GM21528 (cell line): ENCODE results near the gene SFMBT2.
"Not testable (repeated sequence)": the region's sequence is repeated elsewhere in the genome, so short reads cannot be mapped to it uniquely, and the experiment has no call there.

ENCODE experiments used
- ATAC-seq: cut with Tn5 transposase; IDR thresholded peaks from one replicate; pipeline ENCODE4 v1.9.1; 2021; ENCODE audit warnings: mild to moderate bottlenecking, moderate library complexity; ENCODE audit not compliant: unreplicated experiment, low FRiP score

SFMBT2 gene

DNA sequence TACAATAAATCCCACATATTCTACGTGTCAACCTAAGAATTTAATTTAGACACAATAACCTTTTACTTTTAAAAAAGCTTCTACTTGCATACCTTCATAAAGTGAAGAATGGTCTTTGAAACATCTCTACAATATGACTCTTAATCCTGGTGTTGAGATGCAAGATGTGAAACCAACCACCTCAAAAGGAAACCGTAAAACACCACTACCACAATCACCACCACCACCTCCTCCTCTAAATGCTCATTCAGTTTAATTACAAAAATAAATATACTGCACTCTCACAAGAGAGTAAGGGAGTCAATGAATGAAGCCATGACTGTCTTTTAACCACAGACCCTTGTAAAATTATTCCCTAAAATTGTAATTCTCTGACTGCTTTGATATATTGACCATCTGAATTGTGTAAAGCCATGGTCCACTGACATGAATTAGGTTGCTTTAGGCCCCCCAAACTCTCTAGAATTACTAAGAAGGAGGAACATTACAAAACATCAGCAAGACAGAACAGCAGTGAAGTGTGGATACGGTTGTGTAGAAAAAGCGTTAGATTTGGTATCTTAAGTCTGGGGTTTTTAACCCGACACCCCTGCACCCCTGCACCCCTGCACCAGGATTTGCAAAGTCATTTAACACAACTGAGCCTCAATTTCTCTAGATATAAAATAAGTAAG lies 171.4 kb downstream of the SFMBT2 start:
- ATAC-seq, result peak; percentile 70

DNA sequence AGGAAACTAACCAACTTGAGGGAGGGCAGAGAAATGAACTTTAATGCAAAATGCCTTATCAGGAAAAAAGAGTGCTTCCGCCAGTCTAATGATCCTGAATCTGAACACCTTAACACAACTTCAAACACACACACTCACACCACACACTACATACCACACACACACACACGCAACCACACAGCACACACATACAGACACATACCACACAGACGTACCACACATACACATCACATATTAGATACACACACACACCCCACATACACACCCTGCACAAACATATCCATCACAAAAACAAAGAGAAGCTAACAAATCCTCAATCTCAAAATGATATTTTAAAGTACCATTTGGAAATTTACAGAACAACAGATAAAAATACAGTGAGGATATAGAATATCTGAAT lies 175.5 kb downstream of the SFMBT2 start:
- no peak for ATAC-seq

DNA sequence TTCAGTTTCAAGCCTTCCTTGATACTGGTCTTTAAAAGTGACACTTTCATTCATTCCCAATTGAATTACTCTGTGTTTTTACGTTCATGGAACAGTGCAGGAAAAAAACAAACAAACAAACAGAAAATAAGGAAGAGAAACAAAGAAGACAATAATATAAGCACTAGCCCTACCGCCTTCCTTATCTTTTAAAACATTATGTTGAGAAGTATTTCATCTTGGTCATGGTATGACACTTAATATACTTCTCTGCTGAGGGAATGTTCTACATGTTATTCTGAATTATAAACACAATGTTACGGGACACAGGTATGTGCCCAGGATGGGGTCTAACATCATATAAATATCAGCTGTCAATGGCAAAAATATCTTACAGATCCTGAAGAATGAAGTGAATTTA lies 176.7 kb downstream of the SFMBT2 start:
- ATAC-seq, result no peak

DNA sequence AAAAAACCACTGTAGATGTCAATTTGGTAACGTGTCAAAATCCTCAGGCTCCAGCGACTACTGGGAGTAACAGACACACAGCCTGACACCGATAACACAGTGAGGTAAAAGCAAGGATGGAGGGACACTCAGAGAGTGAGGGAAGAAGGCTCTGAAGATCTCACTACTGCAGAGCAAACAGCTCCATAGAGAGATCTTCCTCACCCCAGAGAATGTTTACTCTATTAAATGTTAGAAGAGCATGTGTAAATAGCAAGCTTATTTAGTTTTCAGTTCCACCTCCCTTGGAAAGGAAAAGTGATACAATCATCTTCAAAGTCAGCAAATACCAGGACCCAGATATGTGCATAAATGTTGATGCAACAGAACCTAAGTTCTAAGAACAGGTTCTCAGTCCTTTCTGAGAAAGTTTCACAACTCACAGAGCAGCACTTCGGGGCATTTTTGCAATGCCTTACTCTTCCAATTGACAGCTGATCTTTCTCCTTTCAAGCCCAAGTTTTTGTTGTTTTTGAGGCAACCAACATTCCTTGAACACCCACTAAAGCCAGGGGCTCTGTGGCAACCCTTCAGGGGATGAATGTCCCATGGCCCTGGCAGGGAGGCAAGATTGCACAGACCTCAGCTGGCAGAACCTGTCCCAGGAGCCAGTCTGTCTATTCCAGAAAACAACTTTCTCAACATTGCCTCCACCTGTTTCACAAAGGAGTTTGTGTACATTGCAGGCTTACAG lies 177.4 kb downstream of the SFMBT2 start:
- ATAC-seq, result no peak

DNA sequence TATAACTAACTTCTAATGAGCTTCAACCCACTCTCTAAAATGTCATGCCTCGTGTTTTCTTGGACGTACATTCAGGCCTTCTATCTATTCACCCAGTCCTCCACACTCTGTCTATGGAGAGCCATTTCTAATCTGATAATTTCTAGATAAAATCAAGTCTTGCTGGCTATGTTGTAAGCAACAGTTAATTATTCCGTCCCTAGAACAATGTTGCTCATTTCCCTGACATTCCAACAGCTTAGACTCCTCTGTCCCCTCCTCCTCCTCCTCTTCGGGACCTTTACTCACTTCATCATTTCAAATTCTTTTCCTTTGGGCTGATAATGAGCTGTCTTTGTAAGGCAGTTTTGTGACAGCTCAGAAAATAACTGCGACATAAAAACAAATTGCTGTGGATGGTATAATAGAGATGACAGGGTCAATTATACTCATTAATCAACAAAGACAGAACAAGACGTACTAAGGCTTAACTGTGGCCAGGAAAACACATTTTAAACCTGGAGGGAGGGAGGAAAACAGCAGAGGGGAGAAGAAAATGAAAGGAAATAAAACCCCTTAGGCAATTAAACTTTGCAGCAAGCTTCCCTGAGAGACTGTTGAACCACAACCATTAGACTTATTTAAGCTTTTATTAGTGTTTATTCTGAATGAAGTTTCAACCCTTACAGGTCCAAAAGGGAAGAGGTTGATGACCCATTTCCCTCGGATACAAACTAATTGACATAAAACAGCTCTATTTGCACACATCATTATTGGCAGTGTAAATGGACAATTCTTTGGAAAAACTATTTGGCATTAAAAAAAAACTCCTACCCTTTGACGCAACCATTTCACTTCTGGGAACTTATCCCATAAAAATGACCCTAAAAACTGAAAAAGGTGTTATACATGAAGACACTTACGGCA lies 179.1 kb downstream of the SFMBT2 start:
- no peak for ATAC-seq

DNA sequence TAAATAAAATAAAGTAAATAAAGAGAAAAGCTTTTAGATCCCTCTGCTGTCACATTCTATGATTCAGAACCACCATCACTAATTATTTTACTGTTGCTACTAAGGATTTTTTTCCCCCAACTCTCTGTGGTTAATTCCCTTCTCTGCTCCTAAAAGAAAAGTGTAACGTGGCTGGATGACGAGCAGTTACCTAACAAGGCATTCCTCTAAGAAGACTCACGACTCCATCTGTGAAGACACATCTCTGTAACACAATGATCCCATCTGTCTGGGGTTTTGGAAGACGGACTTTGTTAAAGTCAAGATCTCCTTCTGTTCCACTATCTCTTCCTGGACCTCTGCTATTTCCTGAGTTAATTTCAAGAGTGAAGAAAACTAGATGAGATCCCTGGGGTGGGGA lies 179.9 kb downstream of the SFMBT2 start:
- ATAC-seq, result no peak

DNA sequence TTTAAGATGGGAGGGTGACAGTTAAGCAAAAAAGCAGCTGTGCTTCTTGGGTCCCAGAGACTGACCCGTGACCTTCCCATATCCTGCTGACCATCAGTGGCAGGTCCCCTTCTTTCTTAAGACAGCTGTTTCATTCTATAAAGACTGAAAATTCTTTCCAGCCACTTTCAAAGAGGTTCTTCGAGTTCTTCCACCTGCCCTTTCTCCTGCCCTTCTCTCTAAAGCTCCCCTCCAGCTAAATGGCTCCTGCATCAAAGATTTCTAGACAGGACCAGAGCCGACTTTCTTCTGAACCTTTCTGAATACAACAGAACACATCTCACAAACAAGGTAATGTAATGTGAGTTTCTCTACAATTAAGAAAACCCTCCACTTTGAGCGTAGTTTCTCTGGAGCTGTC lies 180.8 kb downstream of the SFMBT2 start:
- no peak for ATAC-seq

DNA sequence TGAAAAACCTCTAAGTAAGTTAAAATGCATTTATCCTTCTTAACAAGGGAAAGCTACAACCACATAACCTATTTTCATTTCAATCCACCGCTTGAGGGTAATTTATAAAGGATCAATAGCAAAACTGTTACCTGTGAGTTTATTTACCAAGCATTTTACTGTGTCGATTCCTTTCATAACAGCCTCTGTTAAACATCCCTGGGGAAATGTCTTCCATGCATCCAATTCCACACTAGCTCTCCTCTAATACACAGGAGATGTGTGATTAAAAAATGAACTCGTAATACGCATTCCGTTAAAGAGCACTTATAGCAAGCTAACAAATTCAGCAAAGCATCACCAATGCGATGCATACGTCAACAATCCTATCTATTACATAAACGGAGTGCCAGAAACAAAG lies 185.7 kb downstream of the SFMBT2 start:
- ATAC-seq, result no peak

DNA sequence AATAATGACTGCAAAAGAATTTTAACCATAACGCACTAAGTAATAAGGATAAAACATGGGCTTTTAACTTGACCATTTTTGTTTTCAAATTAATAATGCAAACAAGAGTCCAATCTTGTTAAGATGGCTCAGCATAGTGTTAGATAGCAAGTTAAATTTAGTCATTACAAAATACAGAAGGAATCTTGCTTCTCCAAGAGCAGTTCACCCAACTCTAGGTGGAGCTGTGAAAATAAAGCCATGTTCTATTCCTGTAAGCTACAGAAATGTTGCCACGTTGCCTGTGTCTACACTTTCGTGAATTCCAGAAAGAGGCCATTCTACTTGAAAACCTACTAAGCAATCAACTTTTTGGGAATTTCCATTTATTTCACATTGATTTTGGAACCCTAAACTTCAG lies 191.9 kb downstream of the SFMBT2 start:
- no peak for ATAC-seq

DNA sequence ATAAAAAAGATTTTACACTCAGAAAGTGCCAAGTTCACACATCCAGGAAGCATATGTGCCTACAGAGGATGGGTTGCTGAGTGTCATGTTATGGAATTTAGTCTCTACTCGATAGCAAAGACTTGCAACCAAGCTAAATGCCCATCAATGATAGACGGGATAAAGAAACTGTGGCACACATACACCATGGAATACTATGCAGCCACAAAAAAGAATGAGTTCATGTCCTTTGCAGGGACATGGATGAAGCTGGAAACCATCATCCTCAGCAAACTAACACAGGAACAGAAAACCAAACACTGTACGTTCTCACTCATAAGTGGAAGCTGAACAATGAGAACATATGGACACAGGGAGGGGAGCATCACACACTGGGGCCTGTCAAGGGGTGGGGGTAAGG lies 198.1 kb downstream of the SFMBT2 start:
- ATAC-seq, result not testable (repeated sequence)

DNA sequence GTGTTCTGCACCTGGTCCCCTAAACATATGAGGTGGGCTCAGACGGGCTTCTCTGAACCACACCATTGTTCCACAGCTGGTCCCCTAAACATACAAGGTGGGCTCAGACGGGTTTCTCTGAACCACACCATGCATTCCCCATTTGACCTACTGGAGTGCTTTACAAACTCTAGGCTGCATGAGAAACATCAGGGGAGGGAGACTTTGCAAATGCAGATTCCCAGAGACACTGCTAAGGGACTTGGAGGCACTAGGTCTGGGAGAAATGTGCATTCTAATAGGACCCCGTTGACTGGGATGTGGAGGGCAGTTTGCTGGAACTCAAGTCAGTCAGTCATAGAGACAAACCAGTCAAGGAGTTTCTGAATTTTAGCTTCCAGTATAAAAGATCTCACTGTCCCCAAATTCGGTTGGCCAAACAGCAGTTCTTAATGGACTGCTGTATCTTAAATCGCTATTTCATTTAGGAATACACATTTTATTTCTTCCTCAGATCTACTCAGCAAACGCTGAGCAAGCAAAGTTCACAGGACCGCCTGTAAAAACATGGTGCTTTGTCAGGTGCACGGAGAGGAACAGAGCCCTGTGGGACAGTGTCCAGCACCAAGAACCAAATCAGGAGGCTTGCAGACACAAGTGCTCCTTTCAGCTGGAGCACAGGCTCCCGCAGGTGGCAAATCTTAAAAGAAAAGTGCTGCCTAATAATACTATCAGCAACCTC lies 198.8 kb downstream of the SFMBT2 start:
- no peak for ATAC-seq

DNA sequence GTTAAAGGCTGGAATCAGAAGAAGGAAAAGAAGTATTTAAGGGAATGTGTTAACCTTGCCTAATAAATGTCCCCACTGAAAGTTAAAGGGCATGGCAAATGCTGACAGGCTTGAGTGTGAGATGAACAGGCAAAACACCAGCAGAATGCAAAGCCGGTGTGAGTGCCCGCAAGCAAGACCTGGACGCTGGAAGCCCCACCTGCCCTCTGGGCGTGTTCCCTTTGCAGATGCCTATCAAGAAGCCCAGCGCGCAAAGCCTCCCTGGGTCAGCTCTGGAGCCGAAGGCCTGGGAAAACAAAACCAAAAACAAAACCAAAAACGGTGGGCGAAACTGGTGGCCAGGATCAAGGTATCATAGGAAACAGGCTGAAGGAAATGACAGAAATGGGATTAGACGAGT lies 200.3 kb downstream of the SFMBT2 start:
- no peak for ATAC-seq

DNA sequence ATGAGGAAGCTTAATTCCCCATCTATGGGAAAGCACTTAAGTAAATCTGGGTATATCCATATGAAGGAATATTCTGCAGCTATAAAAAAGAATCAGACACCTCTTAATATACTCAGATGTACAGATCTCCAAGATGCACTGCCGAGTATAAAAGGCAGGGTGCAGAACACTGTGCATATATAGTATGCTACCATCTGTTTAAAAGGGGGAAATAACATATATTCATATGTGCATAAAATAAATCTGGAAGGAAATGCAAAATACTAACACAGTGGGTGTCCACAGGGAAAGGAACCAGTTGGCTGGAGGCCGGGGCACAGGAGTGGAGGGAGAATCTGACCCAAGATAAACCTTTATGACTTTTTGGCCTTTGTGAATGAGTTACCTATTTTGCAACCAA lies 201.4 kb downstream of the SFMBT2 start:
- ATAC-seq, result no peak

DNA sequence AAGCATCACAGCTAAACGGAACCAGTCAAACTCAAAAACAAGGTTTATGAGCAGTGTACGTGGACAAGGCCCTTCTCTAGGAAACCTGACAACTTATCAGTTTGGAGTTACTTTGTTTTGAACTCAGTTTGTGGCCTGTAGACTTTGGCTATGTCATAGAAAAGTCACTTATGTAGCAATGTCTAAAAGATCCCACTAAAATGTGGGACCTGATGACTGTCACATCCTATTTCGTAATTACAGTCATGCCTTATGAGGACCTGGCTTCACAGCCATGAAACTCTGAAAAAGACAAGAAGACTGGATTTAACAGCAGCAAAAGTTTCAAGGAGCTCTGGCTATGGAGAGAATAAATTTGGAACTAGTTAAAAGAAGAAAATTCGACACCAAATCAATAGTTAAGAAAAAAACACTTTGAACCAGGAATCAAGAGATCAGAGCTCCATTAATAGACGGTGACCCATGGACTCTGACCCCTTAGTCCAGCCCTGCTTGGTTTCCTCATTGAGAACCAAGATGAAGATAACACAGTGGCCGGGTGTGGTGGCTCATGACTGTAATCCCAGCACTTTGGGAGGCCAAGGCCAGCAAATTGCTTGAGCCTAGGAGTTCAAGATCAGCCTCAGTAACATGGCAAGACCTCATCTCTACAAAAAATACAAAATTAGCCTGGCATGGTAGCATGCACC lies 204.3 kb downstream of the SFMBT2 start:
- no peak for ATAC-seq

DNA sequence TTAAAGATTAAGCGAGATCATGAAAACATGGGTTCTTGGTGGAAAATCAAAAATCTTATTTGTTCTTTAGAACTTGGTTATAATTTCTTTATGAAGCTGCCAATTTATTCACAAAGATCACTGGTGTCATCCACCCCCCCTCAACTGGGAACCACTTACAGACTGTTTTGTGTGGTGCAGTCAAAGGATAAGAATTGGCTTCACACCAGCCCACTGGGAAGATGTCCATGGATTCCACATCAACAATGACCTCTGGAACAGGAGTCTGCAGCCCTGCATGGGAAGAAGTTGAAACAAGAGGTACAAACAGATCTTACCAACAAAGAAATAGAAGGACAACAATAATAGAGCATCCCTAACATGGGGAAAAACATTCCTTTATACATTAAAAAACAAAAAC lies 205.2 kb downstream of the SFMBT2 start:
- ATAC-seq, result no peak

DNA sequence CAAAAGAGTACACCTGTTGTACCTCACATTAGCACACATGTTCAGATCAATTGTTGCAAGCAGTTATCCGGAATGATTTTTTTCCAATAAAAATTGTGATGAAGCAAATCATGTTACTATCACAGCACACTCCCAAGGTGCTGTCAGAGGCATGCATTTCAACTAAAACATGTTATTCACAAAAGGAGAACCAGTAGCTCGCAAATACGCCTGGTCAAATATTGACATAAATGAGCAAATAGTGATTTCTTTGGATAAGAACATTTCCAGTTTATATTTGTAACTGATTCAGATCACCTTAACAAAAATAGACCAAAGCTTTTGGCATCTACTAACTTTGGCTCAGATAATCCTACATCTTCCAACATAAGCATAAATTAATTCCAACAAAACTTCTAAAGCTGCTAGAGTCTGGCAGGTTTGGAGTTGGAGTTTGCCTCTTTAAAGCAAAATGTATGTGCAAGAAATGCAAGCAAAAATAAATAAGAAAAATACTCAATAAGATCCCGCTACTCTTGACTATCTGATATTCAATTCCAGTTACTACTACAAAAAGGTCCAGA lies 208.0 kb downstream of the SFMBT2 start:
- ATAC-seq, result no peak

DNA sequence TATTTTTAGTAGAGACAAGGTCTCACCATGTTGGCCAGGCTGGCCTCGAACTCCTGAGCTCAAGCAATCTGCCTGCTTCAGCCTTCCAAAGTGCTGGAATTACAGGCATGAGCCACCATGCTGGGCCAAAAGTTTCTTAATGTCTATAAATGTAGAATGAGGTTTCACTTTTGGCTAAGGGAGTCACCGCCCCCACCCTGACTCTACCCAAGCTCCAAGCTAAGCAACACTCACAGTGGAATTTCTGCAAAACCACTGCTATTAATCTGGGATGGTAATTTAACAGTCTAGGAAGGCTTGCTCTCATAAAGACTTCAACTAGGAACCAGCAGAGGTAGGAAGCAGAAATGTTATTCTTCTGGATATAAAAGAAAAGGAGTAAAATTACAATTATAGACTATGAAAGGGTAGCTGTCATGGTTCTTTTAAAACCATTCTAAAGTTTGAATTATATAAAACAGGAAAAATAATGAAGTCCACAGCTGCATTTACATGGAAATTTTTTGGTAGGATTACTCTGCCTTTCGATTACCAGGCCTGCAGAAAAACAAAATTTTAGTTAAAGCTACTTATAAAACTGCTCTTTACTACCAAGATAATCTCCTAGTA lies 211.6 kb downstream of the SFMBT2 start:
- no peak for ATAC-seq

DNA sequence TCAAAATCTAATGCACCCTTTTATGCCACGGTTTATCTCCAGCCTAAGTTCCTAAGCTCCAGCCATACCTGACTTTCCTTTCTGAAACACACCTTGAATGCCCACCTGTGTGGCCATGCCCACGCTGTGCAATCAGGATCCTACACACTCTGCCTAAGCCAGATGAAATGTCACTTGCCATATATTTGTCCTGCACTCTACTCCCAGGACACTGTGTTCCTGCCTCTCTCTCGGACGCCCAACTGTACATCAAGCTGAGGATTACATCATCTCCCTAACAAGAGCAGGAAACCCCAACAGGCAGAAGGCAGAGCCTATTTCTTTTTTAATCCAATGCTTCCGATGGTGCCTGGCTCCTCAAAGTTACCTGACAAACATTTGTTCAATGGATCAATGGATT lies 214.6 kb downstream of the SFMBT2 start:
- ATAC-seq, result no peak

DNA sequence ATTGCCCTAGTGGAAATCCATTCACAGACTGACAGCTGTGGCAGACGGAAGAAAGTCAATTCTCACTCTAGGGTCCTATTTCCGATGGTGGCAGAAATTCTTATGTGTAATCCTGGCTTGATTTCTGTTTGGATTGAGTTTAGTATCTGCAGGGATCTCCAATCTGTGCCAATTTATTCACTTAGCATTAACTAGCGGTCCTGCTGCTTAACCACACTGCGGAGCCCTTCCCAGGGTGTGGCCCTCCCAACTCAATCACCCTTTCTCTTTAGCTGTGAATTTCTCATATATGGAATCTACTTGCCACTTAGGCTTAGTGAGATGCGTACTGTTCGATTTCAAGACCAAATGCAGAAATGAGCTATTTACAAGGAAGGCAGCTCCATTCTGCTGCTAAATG lies 215.7 kb downstream of the SFMBT2 start:
- no peak for ATAC-seq
